HG03060 (cell line): ENCODE measurements around the gene TTLL11.

Source experiments
- ATAC-seq: cut with Tn5 transposase; IDR thresholded peaks from one replicate; pipeline ENCODE4 v1.9.1; 2021; ENCODE audit warnings: low read depth, moderate number of reproducible peaks; ENCODE audit not compliant: unreplicated experiment

The TTLL11 gene

GRCh38 chr9:121781701-121782464, 311.2 kb downstream of the TTLL11 start:
- no peak for ATAC-seq

- ATAC-seq: no peak
These were observed 312.0 kb downstream of the TTLL11 start for GRCh38 chr9:121781145-121781548.

- ATAC-seq: no peak
These were observed 312.7 kb downstream of the TTLL11 start for GRCh38 chr9:121780177-121781040.

- ATAC-seq: no peak
These were observed 313.6 kb downstream of the TTLL11 start for GRCh38 chr9:121779381-121780117.

GRCh38 chr9:121778252-121779225, 314.6 kb downstream of the TTLL11 start:
- ATAC-seq: no peak

GRCh38 chr9:121776739-121777637, 316.1 kb downstream of the TTLL11 start:
- no peak for ATAC-seq

- ATAC-seq: no peak
These were observed 316.9 kb downstream of the TTLL11 start for GRCh38 chr9:121776001-121776738.

GRCh38 chr9:121774715-121775613, 318.1 kb downstream of the TTLL11 start:
- no peak for ATAC-seq

GRCh38 chr9:121773954-121774714, 319.0 kb downstream of the TTLL11 start:
- ATAC-seq: no peak

- ATAC-seq: no peak
These were observed 319.7 kb downstream of the TTLL11 start for GRCh38 chr9:121773286-121773953.

GRCh38 chr9:121772600-121773285, 320.4 kb downstream of the TTLL11 start:
- ATAC-seq: no peak
